ENCODE results near the gene BCL7A. TPM values are rescaled to one million over a fixed set of nuclear protein-coding genes. Genes with fewer than 3 reads are reported as not detected.

BCL7A gene
- total RNA-seq, 1 donor from 2014 or later, result 8.1 TPM

DNA sequence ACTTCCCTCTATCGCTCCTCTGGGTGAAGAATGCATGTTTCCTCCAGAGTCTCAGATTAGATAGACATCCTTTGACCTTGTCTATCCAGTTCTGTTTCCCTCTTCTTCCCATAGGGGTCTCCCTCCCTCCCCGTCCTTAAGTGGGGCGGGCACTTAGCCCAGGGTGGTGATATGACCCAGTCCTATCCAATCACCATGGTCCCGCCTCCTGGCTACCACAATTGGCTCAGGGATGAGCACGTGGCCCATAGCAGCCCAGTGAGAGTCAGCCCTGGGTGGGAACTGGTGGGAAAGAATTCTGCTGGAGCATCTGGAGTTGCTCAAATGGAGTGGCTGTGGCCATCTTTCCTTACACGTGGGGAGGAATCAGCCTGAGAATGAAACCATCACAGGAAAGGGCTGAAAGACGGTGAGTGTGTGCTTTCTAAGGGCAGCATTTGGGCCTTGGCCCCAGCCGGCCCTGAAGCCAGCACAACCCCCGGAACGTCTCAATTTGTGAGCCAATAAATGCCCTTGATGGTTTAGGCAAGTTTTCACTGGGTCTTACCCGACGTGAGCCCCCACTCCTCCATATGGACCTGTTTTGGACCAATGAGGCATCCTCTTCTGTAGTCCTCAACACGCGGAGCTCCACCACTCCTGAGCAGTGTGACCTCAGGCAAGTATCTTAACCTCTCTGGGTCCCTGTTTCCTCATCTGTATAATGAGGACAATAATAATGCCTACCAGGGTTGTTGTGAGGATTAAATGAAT, 42.5 kb downstream of the BCL7A start:
- H3K36me3 ChIP-seq, result peaks cover 0 to 4% of the 10 kb centered on the region in 2 donors
- no peaks in the 10 kb centered on the region for H3K9me3 ChIP-seq
- peak overlapping the region; percentile 88 for H3K27ac ChIP-seq
- peak in 1 of 2 donors; percentile 95 for DNase-seq (ENCODE audit: extremely low spot score in 2 of 2)
- no peaks in the 10 kb centered on the region for H3K27me3 ChIP-seq
- H3K4me3 ChIP-seq, result peak overlapping the region; percentile 12 to 30
- H3K4me1 ChIP-seq, result peaks cover 59% of the 10 kb centered on the region
- intact Hi-C loops (cut with DNase I), result no loop called here
- TF ChIP-seq POLR2A (IDR thresholded peaks at IDR 0.05) (no peak), POLR2AphosphoS5 (IDR thresholded peaks at IDR 0.05; ENCODE audit: insufficient read depth in 1 of 2, low read depth in 1 of 2) (peak; percentile 31 to 50)

DNA sequence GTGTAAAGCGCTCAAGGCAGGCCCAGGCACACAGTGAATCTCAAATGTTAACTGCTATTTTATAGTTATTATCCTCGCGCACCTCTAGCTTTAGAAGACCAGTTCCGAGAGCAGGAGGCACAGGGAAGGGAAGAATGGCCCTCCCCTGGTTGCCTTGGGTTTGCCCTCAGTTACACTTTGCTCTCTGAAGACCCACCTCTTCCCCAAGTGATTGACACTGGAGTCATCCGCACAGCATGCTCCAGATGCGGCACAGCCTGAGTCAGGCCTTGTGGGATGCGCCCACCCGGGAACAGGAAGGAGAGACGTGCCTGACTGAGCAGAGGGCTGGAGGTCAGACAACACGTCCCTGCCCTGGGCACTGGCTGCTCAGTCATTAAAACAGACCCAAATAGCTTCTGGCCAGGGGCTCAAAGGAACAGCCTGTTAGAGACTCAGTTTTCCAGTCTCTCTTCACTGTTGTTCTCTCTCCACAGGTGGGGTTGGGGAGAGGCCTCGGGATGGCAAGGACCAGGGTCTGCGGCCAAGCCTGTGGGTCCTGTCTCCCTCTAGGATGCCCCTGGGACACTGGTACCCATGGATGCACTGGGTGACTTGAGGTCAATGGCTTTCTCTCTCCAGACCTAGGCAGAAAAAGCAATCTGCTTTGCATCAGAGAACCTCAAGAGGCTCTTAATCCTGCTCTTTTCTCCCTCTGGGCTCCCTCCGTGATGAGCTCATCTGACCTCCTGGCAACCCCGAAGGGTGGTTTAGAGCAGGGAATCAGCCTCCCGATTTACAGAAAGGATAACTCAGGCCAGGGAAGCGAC, 43.3 kb downstream of the BCL7A start:
- H3K27ac ChIP-seq, result peak overlapping the region; percentile 88
- no peak for DNase-seq (ENCODE audit: extremely low spot score in 2 of 2)
- H3K27me3 ChIP-seq, result no peaks in the 10 kb centered on the region
- H3K36me3 ChIP-seq, result peaks cover 0 to 4% of the 10 kb centered on the region in 2 donors
- intact Hi-C loops (cut with DNase I), result no loop called here
- TF ChIP-seq POLR2AphosphoS5 (IDR thresholded peaks at IDR 0.05; ENCODE audit: insufficient read depth in 1 of 2, low read depth in 1 of 2) (peak in 1 of 2 donors; percentile 72), POLR2A (IDR thresholded peaks at IDR 0.05) (no peak), CTCF (IDR thresholded peaks at IDR 0.05) (no peak)
- H3K9me3 ChIP-seq, result no peaks in the 10 kb centered on the region
- H3K4me3 ChIP-seq, result peak overlapping the region in 1 of 2 donors; percentile 11
- H3K4me1 ChIP-seq, result peaks cover 55% of the 10 kb centered on the region

DNA sequence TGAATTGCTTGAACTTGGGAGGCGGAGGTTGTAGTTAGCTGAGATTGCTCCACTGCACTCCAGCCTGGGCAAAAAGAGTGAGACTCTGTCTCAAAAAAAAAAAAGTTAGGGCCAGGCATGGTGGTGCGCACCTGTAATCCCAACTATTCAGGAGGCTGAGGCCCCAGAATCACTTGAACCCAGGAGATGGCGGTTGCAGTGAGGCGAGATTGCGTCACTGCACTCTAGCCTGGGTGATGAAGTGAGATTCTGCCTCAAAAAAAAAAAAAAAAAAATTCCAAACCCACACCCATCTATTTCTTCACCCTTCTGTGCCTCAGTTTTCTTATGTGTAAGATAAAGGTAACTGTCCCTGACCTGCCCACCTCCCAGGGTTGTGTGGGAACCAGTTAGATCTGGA, 45.9 kb downstream of the BCL7A start:
- TF ChIP-seq POLR2A (IDR thresholded peaks at IDR 0.05) (no peak), CTCF (IDR thresholded peaks at IDR 0.05) (no peak), POLR2AphosphoS5 (IDR thresholded peaks at IDR 0.05; ENCODE audit: insufficient read depth in 1 of 2, low read depth in 1 of 2) (no peak)
- intact Hi-C loops (cut with DNase I), result no loop called here
- H3K4me3 ChIP-seq, result no peak overlapping the region
- no peak overlapping the region for H3K27ac ChIP-seq
- no peak for DNase-seq (ENCODE audit: extremely low spot score in 2 of 2)
- no peaks in the 10 kb centered on the region for H3K27me3 ChIP-seq
- no peaks in the 10 kb centered on the region for H3K9me3 ChIP-seq
- no peaks in the 10 kb centered on the region for H3K36me3 ChIP-seq
- H3K4me1 ChIP-seq, result peaks cover 58% of the 10 kb centered on the region

DNA sequence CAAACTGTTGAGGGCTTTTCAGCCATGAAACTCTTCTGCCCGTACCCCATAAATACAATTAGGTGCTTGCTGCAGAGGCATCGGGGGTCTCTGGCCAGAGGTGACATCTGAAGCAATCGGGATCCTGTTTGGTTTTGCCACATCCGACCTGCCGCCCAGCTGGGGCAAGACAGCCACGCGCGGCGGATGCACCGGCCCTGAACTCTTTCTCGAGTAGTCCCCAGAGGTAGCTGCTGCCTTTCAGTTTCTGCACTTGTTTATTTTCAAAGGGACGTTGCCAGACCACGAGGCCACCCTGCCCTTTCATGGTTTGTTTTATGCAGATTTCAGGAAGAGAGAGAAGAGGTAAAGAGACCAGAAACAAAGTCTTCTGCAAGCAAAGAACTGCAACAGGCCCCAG, 46.3 kb downstream of the BCL7A start:
- Histone ChIP-seq H3K27ac (no peak overlapping the region), H3K36me3 (no peaks in the 10 kb centered on the region), H3K9me3 (no peaks in the 10 kb centered on the region), H3K4me3 (no peak overlapping the region), H3K4me1 (peaks cover 58% of the 10 kb centered on the region), H3K27me3 (no peaks in the 10 kb centered on the region)
- intact Hi-C loops (cut with DNase I), result no loop called here
- DNase-seq (ENCODE audit: extremely low spot score in 2 of 2), result no peak
- TF ChIP-seq POLR2AphosphoS5 (IDR thresholded peaks at IDR 0.05; ENCODE audit: insufficient read depth in 1 of 2, low read depth in 1 of 2) (no peak), POLR2A (IDR thresholded peaks at IDR 0.05) (no peak), CTCF (IDR thresholded peaks at IDR 0.05) (no peak)

DNA sequence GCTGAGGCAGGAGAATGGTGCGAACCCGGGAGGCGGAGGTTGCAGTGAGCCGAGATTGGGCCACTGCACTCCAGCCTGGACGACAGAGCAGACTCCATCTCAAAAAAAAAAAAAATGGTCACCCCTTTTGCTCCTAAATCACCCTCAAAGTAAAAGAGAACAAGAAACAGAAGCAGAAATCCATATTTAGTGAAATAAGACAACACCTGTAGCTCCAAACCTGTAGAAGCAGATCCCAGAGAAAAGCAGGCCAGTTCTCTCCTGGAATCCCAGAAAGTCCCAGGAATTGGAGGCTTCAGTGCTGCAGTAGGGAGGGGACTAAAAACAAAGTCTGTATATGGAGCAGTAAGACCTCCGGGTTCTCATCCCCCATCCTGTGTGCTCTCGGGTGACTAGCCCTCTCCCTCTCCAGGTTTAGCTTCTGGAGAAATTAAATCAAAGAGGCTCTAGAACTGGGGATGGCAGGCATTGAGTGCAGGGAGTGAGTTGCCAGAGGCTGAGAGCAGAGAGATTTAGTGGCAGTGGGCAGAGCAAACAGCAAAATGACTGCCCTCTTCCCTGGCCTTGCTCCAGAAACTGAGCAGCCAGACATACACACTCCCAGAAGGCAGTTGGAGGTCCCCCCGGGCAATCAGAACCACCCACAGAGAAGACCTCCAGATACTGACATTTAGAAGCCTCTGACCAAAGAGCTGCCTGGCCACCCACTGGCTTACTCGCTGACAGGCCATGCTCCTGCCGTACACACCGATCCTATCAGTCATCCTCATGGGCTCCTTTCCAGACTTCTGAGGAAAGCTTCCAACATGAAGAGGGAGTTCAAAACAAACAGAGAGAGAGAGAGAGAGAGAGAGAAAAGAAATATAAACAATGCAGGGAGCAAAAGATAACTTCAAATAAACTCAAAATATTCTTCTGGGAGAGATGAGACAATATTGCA, 50.6 kb downstream of the BCL7A start:
- Histone ChIP-seq H3K4me1 (peaks cover 32% of the 10 kb centered on the region), H3K27ac (peak overlapping the region; percentile 63), H3K9me3 (no peaks in the 10 kb centered on the region), H3K36me3 (no peaks in the 10 kb centered on the region), H3K4me3 (no peak overlapping the region), H3K27me3 (no peaks in the 10 kb centered on the region)
- intact Hi-C loops (cut with DNase I), result no loop called here
- TF ChIP-seq POLR2AphosphoS5 (IDR thresholded peaks at IDR 0.05; ENCODE audit: insufficient read depth in 1 of 2, low read depth in 1 of 2), result no peak
- TF ChIP-seq POLR2A (IDR thresholded peaks at IDR 0.05), result no peak
- no peak for TF ChIP-seq CTCF (IDR thresholded peaks at IDR 0.05)
- DNase-seq (ENCODE audit: extremely low spot score in 2 of 2), result no peak
